HG03521 (cell line): ENCODE data around the gene SLC35A3.
"Not testable (repeated sequence)": the region's sequence is repeated elsewhere in the genome, so short reads cannot be mapped to it uniquely, and the experiment has no call there.

ENCODE experiments used
- ATAC-seq: cut with Tn5 transposase; IDR thresholded peaks from one replicate; pipeline ENCODE4 v1.9.1; 2021; ENCODE audit warnings: mild to moderate bottlenecking, moderate library complexity; ENCODE audit not compliant: unreplicated experiment

The SLC35A3 gene

DNA sequence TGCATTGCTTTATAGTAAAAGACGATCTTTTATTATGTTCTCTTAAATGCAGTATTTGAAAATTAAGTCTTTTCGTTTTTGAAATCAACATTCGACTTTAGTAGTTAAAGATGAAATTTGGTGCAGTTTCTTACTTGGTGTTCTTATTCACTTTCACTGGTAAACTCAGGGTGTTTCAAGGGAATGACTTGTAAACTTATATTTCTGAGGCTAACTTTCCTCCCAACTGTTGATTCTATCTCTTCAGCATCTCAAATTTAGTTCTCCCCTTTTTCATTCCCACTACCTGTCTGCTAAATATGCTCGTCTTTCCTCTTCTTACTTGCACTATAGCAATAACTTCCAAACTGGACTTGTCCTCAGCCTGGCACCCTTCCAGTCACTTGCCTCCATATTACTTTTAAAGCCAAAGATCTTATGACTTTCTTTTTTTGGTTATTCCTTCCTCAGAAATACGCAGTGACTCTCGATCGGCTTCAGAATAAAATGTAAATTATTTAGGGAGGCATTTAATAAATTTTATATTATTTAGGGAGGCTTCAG lies 988 bp downstream of the SLC35A3 start:
- ATAC-seq, result no peak

DNA sequence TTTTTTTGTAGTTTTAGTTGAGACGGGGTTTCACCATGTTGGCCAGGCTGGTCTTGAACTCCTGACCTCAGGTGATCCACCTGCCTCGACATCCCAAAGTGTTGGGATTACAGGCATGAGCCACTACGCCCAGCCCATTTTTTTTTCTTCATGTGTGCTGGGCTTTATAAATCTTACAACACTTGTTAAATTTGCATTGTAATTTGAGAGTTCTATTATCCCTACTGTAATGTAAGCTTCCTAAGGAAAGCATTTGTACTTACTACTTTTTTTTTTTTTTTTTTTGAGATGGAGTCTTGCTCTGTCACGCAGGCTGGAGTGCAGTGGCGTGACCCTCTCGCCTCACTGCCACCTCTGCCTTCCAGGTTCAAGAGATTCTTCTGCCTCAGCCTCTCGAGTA lies 2.3 kb downstream of the SLC35A3 start:
- not testable (repeated sequence) for ATAC-seq

DNA sequence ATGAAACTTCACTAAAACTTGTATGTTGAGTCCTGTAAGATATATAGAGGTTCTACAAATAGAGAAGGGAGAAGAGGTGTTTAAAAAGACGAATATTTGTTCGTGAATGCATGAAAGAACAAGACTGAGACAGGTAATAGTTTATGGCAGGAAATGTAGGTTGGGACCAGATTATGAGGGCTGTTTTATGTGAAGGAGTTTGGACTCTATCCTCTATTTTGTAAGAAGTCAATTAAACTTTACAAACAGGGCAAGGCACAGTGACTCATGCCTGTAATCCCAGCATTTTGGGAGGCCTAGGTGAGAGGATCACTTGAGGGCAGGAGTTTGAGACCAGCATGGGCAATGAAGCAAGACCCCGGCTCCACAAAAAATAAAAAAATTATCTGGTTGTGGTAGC lies 5.7 kb downstream of the SLC35A3 start:
- no peak for ATAC-seq

DNA sequence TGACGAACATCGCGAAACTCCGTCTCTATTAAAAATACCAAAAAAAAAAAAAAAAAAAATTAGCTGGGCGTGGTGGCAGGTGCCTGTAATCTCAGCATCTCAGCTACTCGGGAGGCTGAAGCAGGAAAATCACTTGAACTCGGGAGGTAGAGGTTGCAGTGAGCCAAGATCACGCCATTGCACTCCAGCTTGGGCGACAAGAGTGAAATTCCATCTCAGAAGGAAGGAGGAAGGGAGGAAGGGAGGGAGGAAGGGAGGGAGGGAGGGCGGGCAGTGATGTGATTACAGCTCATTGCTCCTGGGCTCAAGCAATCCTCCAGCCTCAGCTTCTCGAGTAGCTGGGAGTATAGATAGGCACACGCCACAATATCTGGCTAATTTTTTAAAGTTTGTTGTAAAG lies 7.5 kb downstream of the SLC35A3 start:
- ATAC-seq, result not testable (repeated sequence)

DNA sequence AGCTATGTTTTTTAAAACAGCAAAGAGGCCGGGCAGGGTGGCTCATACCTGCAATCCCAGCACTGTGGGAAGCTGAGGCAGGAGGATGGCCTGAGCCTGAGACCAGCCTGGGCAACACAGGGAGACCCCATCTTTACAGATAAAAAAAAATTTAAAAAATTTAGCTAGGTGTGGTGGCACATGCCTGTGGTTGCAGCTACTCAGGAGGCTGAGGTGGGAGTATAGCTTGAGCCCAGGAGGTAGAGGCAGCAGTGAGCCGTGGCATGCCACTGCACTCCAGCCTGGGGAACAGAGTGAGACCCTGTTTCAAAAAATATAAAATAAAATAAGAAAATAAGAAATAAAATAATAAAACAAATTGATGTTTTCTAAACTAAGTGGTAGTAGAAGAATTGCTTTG lies 8.4 kb downstream of the SLC35A3 start:
- ATAC-seq, result no peak

DNA sequence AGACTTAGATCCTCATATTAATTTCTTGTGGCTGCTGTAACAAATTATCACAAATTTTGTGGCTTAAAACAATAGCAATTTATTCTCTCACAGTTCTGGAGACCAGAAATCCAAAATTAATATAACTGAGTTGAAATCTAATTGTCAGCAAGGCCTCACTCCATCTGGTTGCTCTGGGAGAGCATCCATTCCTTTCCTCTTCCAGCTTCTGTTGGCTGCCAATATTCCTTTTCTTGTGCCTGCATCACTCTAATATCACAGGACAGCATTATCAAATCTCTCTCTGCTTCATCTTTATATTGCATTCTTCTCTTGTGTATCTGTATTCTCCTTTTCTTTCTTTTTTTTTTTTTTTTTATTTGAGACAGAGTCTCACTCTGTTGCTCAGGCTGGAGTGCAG lies 9.3 kb downstream of the SLC35A3 start:
- no peak for ATAC-seq

DNA sequence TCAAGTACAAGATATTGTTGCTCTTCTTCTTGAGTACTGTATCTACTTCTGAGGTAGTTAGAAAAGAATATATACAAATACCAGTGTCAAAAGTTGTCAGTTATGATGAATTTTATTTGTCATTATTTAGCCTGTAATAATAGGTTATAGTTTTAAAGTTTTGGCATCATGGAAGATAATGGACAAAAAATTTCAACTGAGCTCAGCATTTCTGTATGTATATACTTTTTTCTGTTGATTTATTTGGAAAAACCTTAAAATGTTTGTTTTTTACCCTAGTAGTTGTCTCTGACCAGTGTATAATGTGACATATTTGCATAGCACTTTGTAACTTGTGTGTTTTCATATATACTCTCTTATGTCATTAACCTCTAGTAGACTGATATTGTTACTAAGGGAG lies 11.1 kb downstream of the SLC35A3 start:
- no peak for ATAC-seq

DNA sequence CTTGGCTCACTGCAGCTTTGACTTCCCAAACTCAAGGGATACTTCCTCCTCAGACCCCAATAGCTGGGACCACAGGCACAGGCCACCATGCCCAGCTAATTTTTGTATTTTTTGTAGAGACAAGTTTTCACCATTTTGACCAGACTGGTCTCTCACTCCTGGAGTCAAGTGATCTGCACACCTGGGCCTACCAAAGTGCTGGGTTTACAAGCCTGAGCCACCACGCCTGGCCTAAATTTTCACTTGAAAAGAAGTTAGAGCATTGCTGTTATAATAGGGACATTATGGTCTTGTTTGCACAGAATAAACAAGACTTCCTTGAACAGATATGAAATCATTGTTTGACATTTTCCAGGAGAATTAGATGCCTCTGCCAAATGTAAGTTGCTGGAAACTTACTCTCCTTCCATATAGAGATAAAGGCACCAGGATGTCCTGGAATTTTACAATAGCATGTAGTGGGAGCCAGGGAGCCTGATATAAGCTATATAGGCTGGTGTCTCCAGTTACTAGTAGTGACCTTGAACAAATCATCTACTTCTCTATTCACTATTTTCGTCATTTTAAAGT lies 16.9 kb downstream of the SLC35A3 start:
- ATAC-seq, result no peak

DNA sequence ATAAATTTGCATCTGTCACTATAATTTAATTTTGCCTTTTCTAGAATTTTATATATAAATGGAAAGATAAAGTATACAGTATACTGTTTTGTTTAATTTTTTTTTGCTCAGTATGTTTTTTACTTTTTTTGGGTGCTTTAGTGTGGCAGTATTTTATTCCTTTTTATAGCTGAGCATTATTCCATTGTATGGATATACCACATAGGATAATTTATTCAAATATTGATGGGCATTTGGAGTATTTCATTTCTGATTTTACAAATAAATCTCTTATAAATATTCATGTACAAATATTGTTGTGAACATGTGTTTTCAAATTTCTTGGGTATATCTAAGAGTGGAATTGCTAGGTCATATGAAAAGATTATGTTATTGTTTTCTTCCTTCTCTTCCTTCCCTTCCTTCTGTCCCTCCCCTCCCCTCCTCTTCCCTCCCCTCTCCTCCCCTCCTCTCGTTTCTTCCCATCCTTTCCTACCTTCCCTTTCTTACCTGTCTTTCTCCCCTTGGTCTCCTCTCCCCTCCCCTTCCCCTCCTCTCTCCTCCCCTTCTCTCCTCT lies 18.5 kb downstream of the SLC35A3 start:
- no peak for ATAC-seq

DNA sequence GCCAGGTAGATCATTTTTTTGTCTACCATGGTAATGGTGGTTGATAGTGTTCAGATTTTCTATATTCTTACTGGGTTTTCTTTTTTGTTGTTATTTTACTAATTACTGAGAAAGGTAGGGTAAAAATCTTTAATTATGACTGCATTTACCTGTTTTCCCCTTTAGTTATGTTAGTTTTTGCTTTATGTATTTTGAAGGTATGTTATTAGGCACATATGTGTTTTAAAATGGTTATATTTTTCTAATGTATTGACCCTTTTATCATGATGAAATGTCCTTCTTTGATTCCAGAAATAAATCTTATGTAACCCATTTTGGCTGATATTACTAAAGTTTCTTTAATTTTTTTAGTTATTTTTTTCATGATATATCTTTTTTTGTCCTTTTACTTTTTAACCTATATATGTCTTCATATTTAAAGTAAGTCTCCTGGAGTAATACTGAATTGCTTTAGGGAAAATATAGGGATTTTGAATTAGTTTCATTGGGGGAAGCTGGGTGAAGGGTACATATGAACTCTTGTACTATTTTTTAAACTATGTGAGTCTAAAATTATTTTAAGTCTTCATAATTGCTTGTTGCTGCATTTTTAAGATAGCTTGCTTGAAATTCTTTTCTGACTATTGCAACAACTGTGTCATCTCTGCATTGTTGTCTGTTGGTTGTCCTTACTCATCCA lies 22.4 kb downstream of the SLC35A3 start:
- no peak for ATAC-seq

DNA sequence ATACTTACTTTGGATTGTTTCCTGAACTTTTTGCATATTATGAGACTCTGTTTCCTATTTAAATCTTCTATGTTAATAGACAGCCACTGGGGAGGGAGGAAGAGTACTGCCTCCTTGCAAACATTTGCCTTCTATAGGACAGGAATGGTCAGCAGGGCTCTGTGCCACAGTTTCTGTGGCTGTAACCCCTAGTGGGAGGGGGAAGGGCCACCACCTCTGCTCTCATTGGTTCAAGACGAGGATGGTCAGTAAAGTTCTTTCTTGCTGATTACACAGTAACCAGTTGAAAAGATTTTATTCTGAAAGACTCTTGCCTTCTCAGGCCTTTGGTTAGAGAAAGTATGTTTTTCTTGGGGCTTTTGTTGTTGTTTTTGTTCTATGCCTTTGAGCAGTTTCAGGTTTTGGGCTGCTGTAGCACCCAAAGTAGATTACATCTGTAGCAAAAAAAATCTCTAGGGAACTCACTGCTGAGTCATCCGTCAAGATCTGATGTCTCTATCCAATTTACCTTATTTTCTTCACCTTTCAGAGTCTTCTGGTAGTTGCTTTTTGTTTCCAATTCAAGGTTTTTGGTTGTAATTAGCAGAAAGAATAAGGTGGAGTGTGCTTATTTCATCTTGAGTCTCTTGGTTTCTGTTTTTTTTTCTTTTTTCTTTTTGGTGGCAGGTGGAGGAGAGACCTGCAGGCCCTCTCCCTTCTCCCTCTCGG lies 23.1 kb downstream of the SLC35A3 start:
- ATAC-seq, result no peak

DNA sequence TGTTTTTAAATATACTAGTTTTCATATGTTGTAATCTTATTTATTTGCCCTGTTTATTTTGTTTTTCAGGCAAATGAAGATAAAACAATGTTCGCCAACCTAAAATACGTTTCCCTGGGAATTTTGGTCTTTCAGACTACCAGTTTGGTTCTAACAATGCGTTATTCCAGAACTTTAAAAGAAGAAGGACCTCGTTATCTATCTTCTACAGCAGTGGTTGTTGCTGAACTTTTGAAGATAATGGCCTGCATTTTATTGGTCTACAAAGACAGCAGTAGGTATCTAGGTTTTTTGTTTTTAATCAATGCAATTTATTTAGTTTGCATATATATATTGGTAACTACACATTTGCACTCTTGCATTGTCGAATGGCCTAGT lies 23.7 kb downstream of the SLC35A3 start:
- no peak for ATAC-seq

DNA sequence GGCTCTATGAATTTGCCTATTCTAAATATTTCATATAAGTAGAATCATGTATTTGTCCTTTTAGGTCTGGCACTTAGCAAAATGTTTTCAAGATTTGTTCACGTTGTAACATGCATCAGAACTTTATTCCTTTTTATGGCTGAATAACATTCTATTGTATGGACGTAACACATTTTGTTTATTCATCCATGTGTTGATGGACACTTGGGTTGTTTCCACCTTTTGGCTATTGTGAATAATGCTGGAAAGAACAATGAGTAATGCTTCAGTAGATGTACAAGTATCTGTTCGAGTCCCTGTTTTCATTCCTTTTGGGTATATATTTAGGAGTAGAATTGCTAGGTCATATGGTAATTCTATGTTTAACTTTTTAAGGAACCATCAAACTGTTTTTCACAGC lies 24.7 kb downstream of the SLC35A3 start:
- ATAC-seq, result no peak

DNA sequence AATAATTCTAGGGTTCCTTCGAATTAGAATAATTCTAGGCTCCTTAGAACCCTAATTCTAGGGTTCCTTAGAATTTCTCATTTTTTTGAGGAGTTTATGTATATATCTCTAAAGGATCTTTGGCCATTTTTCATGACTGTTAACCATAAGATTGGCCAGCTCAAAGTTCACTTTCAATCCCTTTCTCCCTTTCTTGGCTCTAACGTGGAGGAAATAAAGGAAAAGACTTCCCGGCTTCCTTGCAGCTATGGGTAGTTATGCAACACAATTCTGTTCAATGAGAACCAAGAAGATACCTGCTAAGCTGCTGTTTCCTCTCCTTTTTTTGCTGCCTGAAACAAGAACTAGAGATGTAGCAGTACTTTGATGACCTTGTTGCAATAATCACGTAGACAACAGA lies 27.2 kb downstream of the SLC35A3 start:
- no peak for ATAC-seq

DNA sequence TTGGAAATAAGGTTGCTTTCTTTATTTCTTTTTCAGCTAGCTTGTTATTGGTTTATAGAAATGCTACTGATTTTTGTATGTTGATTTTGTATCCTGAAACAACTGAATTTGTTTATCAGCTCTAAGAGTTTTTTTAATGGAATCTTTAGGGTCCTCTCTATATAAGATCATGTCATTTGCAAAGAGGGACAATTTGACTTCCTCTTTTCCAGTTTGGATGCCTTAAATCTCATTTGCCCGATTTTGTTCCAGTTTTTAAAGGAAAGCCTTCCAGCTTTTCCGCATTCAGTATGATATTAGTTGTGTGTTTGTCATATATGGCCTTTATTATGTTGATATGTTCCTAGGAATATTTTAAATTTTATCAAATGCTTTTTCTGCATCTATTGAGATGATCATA lies 31.7 kb downstream of the SLC35A3 start:
- no peak for ATAC-seq

DNA sequence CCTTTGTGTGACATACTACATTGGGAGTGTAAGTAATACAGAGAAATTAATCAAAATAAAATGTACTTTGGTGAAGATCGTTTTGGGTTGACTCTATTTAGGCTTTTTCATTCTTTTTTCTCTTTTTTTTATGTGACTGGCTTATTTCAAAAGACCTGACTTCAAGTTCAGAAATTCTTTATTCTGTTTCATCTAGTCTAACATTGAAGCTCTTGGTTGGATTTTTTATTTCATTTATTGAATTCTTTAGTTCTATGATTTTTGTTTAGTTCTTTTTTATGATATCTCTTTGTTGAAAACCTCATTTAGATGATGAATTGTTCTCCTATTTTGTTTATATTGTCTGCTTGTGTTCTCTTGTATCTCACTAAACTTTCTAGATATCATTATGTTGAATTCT lies 35.6 kb downstream of the SLC35A3 start:
- no peak for ATAC-seq

DNA sequence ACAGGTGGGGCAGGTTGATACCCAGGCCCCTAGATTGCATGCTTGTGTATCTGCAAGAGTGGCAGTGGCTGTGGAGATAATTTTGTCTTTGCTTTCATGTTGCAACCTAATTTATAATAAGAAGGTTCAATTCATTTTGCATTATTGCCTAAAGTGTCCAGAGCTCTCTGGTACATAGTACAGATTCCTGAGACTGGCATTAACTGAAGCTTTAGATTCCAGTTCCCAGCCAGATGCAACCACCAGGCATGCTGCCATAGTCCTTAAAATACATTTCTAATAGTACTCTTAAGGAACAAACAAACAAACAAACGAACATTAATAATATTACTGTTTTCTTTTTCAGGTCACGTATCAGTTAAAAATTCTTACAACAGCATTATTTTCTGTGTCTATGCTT lies 36.9 kb downstream of the SLC35A3 start:
- ATAC-seq, result no peak

DNA sequence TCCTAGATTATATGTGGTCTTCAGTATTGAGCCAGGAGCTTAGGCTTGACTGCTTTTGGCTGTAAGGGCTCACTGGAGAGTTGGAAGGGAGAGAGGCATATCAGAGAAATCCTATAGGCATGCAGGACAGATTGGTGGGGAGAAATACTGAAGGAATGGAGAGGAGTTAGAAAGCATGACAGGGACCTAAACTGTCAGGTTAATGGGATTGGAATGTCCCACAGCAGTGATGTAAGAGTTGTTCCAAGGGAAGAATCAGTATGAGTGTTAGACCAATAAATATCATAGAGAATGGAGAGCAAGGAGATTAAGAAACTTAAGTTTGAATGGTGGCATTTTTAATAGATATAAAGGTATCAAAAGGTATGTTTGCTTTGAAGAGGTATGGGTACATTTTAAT lies 39.7 kb downstream of the SLC35A3 start:
- no peak for ATAC-seq

DNA sequence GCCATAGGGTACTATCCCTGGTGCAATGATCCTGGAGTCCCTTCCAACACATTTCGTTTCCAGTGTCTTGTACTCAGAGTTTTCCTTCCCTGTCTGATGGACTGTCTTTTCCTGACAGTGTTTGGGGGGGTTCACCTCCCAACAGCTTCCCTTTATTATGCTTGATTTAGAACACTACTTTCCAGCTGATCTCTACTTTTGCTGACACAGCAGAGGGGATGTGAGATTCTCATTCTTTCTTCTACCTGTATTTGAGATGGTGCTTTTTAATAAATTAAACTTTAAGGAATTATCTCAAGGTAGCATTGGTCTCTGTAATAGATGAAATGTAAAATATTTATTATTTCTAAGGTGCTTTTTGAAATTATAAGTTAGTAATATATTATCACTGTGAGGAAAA lies 41.0 kb downstream of the SLC35A3 start:
- ATAC-seq, result no peak

DNA sequence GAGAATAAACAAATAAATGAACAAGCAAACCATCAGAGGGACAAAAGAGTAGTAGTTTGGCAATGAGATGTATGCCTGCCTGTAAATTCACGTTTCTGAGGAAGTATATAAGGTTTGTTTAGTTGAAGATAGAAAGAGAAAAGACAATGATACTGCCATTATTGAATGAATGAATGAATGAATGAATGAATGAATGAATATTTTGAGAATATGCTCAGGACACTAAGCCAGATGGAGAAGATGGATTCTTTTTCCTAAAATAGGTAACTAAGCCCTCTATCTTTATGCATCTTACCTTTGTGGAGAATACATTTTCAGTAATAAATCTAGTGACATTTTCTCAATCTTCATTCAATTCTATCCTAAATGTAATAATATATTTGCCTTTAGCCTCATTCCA lies 49.4 kb downstream of the SLC35A3 start:
- ATAC-seq, result no peak

DNA sequence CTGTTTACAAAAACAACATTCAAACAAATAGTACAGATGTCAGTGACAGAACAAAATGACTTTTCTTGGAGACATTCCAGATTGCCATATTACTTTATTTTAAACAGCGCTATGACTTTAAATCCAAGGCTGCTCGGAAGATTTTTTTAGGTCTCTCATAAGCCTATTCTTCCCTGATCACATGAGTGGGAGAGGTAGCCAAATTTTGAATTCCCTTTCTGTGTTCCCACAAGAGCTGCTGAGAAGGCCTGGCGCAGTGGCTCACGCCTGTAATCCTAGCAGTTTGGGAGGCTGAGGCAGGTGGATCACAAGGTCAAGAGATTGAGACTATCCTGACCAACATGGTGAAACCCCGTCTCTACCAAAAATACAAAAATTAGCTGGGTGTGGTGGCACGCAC lies 53.7 kb downstream of the SLC35A3 start:
- ATAC-seq, result no peak

DNA sequence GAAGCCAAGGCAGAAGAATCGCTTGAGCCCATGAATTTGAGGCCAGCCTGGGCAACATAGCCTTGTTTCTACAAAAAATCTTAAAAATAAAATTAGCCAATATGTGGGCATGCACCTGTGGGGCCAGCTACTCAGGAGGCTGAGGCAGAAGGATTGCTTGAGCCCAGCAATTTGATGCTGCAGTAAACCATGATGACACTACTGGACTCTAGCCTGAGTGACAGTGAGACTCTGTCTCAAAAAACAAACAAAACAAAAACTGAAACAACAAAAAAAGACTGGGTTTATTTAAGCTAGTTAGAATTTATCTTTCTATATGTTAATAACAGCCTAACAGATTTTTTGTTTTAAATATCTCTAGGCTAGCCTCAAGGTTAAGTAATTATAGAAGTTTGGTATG lies 57.4 kb downstream of the SLC35A3 start:
- no peak for ATAC-seq
